K562 (cell line): Measurements from ENCODE around the gene CPSF2. TPM values are rescaled to one million over a fixed set of nuclear protein-coding genes. Genes with fewer than 3 reads are reported as not detected.

ENCODE experiments used
- ATAC-seq: fragments of 200-7000 bp; cut with Tn5 transposase; 3 replicates; pipeline ENCODE4 v1.9.1; 2020; ENCODE audit warnings: moderate library complexity
- Bru-seq: library from RNA; stranded (reverse); fragments of 400-500 nt; gene quantifications from one replicate; lab custom pipeline; 2021; lab: Mats Ljungman, UMichigan
- BruChase-seq, 2 experiments: library from RNA; stranded (reverse); fragments of 400-500 nt; gene quantifications; one replicate each; lab custom pipeline; 2021; lab: Mats Ljungman, UMichigan
- BruUV-seq: library from RNA; stranded (reverse); fragments of 400-500 nt; replicated peaks from 2 replicates; lab custom pipeline; 2021; lab: Mats Ljungman, UMichigan
- CTCF ChIA-PET: fragments of 300-600 bp; formaldehyde crosslinking; extraction: SDS; loops from one replicate; lab custom pipeline; 2021; ENCODE audit warnings: low intra/inter-chr PET ratio; lab: Yijun Ruan, JAX
- POLR2A ChIA-PET: fragments of 300-600, 350-650 bp; sonication (Branson Sonifier 250); formaldehyde crosslinking; extraction: SDS; loops from one replicate; lab custom pipeline; 2021; ENCODE audit warnings: antibody characterized with exemption, inconsistent platforms; lab: Yijun Ruan, JAX
- DNase-seq, 4 experiments: peaks; one replicate each; pipeline versions ENCODE4 v3.0.0 to v3.0.0-alpha.2; 2011 to 2018; ENCODE audit warnings: low spot score in 3 of 4, mixed read lengths in 3 of 4; ENCODE audit errors: extremely low read depth in 1 of 4
- FAIRE-seq: peaks from 2 replicates; lab custom pipeline; 2011; peaks lifted over from hg19 to GRCh38; lab: Jason Lieb, UNC
- H2AFZ ChIP-seq: 2 replicates; pipeline ENCODE4 v1.6.0; 2011; ENCODE audit warnings: low read depth, low read length, control low read depth, inconsistent platforms
- H3K27ac ChIP-seq: fragments of 200-600 bp; 3 replicates; pipeline ENCODE4 v1.8.0; 2011; ENCODE audit warnings: low read depth, mild to moderate bottlenecking, control low read depth, inconsistent platforms, low read length, moderate library complexity, mixed read lengths; ENCODE audit errors: extremely low read depth
- H3K27me3 ChIP-seq, 2 experiments: fragments of 300-600 bp in 1 of 2; 2 replicates in 1 of 2; 3 replicates in 1 of 2; pipeline versions ENCODE4 v1.6.0 to v1.8.0; 2011; ENCODE audit warnings: inconsistent platforms in 2 of 2, low read length in 2 of 2, mild to moderate bottlenecking in 1 of 2, mixed read lengths in 1 of 2, moderate library complexity in 1 of 2; ENCODE audit not compliant: control insufficient read depth in 2 of 2, insufficient read depth in 2 of 2
- H3K36me3 ChIP-seq: fragments of 300-600 bp; 3 replicates; pipeline ENCODE4 v1.8.0; 2011; ENCODE audit warnings: mild to moderate bottlenecking, low read length, inconsistent platforms; ENCODE audit not compliant: control insufficient read depth, insufficient read depth
- H3K4me1 ChIP-seq, 2 experiments: fragments of 200-600 bp in 1 of 2; replicated peaks in 1 of 2; 2 replicates in 1 of 2; 3 replicates in 1 of 2; pipeline versions ENCODE4 v1.5.1 to v1.8.0; 2011; ENCODE audit warnings: inconsistent platforms in 2 of 2, low read length in 2 of 2, mild to moderate bottlenecking in 1 of 2, mixed read lengths in 1 of 2, moderate library complexity in 1 of 2; ENCODE audit not compliant: control insufficient read depth in 2 of 2, insufficient read depth in 2 of 2
- H3K4me2 ChIP-seq: 2 replicates; pipeline ENCODE4 v1.6.1; 2011; ENCODE audit warnings: low read length, control low read depth, inconsistent platforms, mixed read lengths; ENCODE audit not compliant: insufficient read depth
- H3K4me3 ChIP-seq: fragments of 200-600 bp; sonication (generic), shearing (Covaris generic); 2 replicates; pipeline ENCODE4 v1.5.1; 2016; ENCODE audit warnings: control low read depth, inconsistent platforms
- H3K79me2 ChIP-seq: fragments of 200-600 bp; 3 replicates; pipeline ENCODE4 v1.8.0; 2011; ENCODE audit warnings: low read length, inconsistent platforms; ENCODE audit not compliant: control insufficient read depth, insufficient read depth
- H3K9ac ChIP-seq, 2 experiments: 2 replicates each; pipeline versions ENCODE4 v1.6.0 to v1.6.1; 2011; ENCODE audit warnings: low read depth in 2 of 2, low read length in 2 of 2, control low read depth in 1 of 2, inconsistent platforms in 1 of 2, mild to moderate bottlenecking in 1 of 2, mixed read lengths in 1 of 2; ENCODE audit not compliant: insufficient read depth in 1 of 2
- H3K9me1 ChIP-seq: one replicate; pipeline ENCODE4 v1.6.0; 2011; ENCODE audit warnings: inconsistent platforms, mild to moderate bottlenecking, low read length, moderate library complexity; ENCODE audit not compliant: control insufficient read depth, insufficient read depth
- H3K9me3 ChIP-seq: replicated peaks from 2 replicates; pipeline ENCODE4 v1.5.1; 2011; ENCODE audit warnings: low read depth, low read length, inconsistent platforms; ENCODE audit not compliant: control insufficient read depth, insufficient read depth
- H4K20me1 ChIP-seq: replicated peaks from 2 replicates; pipeline ENCODE4 v1.6.1; 2011; ENCODE audit warnings: low read length, inconsistent platforms, mixed read lengths; ENCODE audit not compliant: control insufficient read depth, insufficient read depth
- BRD4 ChIP-seq: fragments of 200-600 bp; sonication (generic); IDR thresholded peaks from 2 replicates; pipeline ENCODE4 v1.6.1; 2017; ENCODE audit warnings: inconsistent platforms
- CEBPB ChIP-seq: fragments of 450-650 bp; IDR thresholded peaks from 2 replicates; pipeline ENCODE4 v1.6.1; 2016; ENCODE audit warnings: missing genetic modification characterization, missing compliant biosample characterization
- CHAMP1 ChIP-seq: fragments of 450-650 bp; IDR thresholded peaks from 2 replicates; pipeline ENCODE4 v1.6.1; 2016; ENCODE audit warnings: mild to moderate bottlenecking
- GTF3C2 ChIP-seq: IDR thresholded peaks from 3 replicates; pipeline ENCODE4 v1.6.1; 2011; ENCODE audit warnings: borderline replicate concordance, mild to moderate bottlenecking, moderate library complexity; ENCODE audit not compliant: insufficient read length; ENCODE audit errors: extremely low read depth
- HDAC8 ChIP-seq: fragments of 450-650 bp; IDR thresholded peaks from 2 replicates; pipeline ENCODE4 v1.6.1; 2016; ENCODE audit warnings: mild to moderate bottlenecking, missing genetic modification characterization, moderate library complexity, missing compliant biosample characterization
- HMG20B ChIP-seq: fragments of 250-450 bp; sonication (Bioruptor Pico); IDR thresholded peaks from 2 replicates; pipeline ENCODE4 v1.5.0; 2021; ENCODE audit warnings: mild to moderate bottlenecking
- KLF6 ChIP-seq: fragments of 250-450 bp; sonication (Bioruptor Pico); IDR thresholded peaks from 2 replicates; pipeline ENCODE4 v1.4.0; 2020; ENCODE audit warnings: mild to moderate bottlenecking, moderate library complexity, borderline replicate concordance
- MEF2A ChIP-seq: IDR thresholded peaks from 2 replicates; pipeline ENCODE4 v1.6.1; 2011; ENCODE audit warnings: low read depth, mild to moderate bottlenecking, low read length, moderate library complexity; ENCODE audit not compliant: control insufficient read depth
- RBM15 ChIP-seq: fragments of 200-400 bp; formaldehyde crosslinking; IDR thresholded peaks from 2 replicates; pipeline ENCODE4 v1.6.1; 2018; ENCODE audit warnings: mild to moderate bottlenecking, low read length, moderate library complexity; ENCODE audit not compliant: insufficient read depth
- RCOR1 ChIP-seq, 2 experiments: IDR thresholded peaks; 2 replicates each; pipeline ENCODE4 v1.6.1; 2012; ENCODE audit warnings: low read depth in 2 of 2, low read length in 2 of 2, borderline replicate concordance in 1 of 2, improper control_type of control experiment in 1 of 2
- ZC3H8 ChIP-seq: fragments of 450-650 bp; IDR thresholded peaks from 2 replicates; pipeline ENCODE4 v1.6.1; 2017
- WGBS: fragments of 100-300 bp; shearing (Covaris generic); methylation state at CpG from one replicate; pipeline ENCODE4 v1.1.6; 2016; ENCODE audit warnings: low coverage, mixed read lengths; ENCODE audit not compliant: insufficient coverage; ENCODE audit errors: missing lambda C conversion rate; 5-methylcytosine and 5-hydroxymethylcytosine counted together
- in situ Hi-C: fragments of 300-500 bp; cut with MboI; formaldehyde crosslinking; loops from 4 replicates; pipeline ENCODE4 v1.15.0; 2018; ENCODE audit warnings: inconsistent platforms, mixed read lengths
- intact Hi-C: fragments of 100-400 bp; cut with micrococcal nuclease; formaldehyde crosslinking; loops from 2 replicates; pipeline ENCODE4 v1.14.2; 2022
- long read RNA-seq, 3 experiments: library from polyadenylated mRNA in 2 of 3; library from RNA in 1 of 3; unstranded in 2 of 3; stranded (forward) in 1 of 3; transcript quantifications; one replicate each; pipeline ENCODE4 v2.0.0, GENCODE V29; 2019 to 2022
- polyA minus RNA-seq, 3 experiments: library from RNA; depleted of rRNA, polyadenylated mRNA; stranded (reverse); fragments of >200 nt; gene quantifications; 2 replicates each; pipeline ENCODE4 v1.2.3, GENCODE V29; 2011
- polyA plus RNA-seq, 8 experiments: library from polyadenylated mRNA; depleted of rRNA in 4 of 8; stranded (reverse) in 5 of 8; unstranded in 3 of 8; fragments of >200 nt; fragmentation: Nextera tagmentation in 2 of 8; fragmentation: Illumina TruSeq in 1 of 8; extraction: Ambion mirVana in 2 of 8; extraction: Trizol in 1 of 8; gene quantifications; 2 replicates each; pipeline versions ENCODE4 v1.2.1 to v1.2.3, GENCODE V29; 2011 to 2014; ENCODE audit warnings: inconsistent platforms in 1 of 8, missing spikeins in 1 of 8
- total RNA-seq, 7 experiments: library from RNA; depleted of rRNA in 6 of 7; stranded (reverse); fragments of >200 nt in 6 of 7; fragmentation: Illumina TruSeq in 2 of 7; extraction: Trizol in 2 of 7; gene quantifications; 2 replicates each; pipeline versions ENCODE4 v1.2.1 to v1.2.3, GENCODE V29; 2011 to 2021; ENCODE audit warnings: low replicate concordance in 1 of 7

CPSF2 gene
- total RNA-seq (2011; cell fraction: chromatin; rRNA removed; ENCODE audit: low replicate concordance): 11.5 and 30.0 TPM in 2 replicates
- total RNA-seq (2011; cell fraction: nucleolus; rRNA removed): 10.8 and 12.0 TPM in 2 replicates
- total RNA-seq (2011; cell fraction: nucleoplasm; rRNA removed): 15.5 and 23.5 TPM in 2 replicates
- 40.6 and 41.9 TPM in 2 replicates for total RNA-seq (2014; rRNA removed)
- 71.3 and 77.7 TPM in 2 replicates for total RNA-seq (2014; rRNA removed; fragmentation: Illumina TruSeq; extraction: Trizol)
- total RNA-seq (2015; rRNA removed; fragmentation: Illumina TruSeq; extraction: Trizol): 65.3 and 68.8 TPM in 2 replicates
- 65.4 and 67.8 TPM in 2 replicates for total RNA-seq (2021)
- polyA plus RNA-seq (2011; rRNA removed): 32.1 and 48.0 TPM in 2 replicates
- polyA plus RNA-seq (2011; cell fraction: cytosol; rRNA removed): 5.3 and 9.8 TPM in 2 replicates
- 6.2 and 8.8 TPM in 2 replicates for polyA plus RNA-seq (2011; cell fraction: nucleus; rRNA removed)
- polyA plus RNA-seq (2012): 23.7 and 72.5 TPM in 2 replicates
- 40.5 and 55.9 TPM in 2 replicates for polyA plus RNA-seq (2014; fragmentation: Illumina TruSeq; extraction: Trizol)
- 10 to 100 TPM; 20.8 to 25.9 TPM for polyA plus RNA-seq (2014; fragmentation: Nextera tagmentation; extraction: Ambion mirVana)
- polyA plus RNA-seq (2014; rRNA removed): 39.1 and 49.0 TPM in 2 replicates
- polyA minus RNA-seq (2011; rRNA and poly(A)+ RNA removed): 55.1 and 56.3 TPM in 2 replicates
- 20.3 and 29.9 TPM in 2 replicates for polyA minus RNA-seq (2011; cell fraction: cytosol; rRNA and poly(A)+ RNA removed)
- 11.8 and 12.7 TPM in 2 replicates for polyA minus RNA-seq (2011; cell fraction: nucleus; rRNA and poly(A)+ RNA removed)
- Bru-seq, nascent RNA: percentile 77 among the genes with signal in this experiment
- percentile 78 among the genes with signal in this experiment for BruChase-seq, experiment 1, labeled RNA remaining after a 2-hour chase
- BruChase-seq, experiment 2, labeled RNA remaining after a 6-hour chase: percentile 81 among the genes with signal in this experiment
- long read RNA-seq, experiment 1, full-length matches to known transcripts: 18 of 77 reads
- long read RNA-seq, experiment 1, partial matches to known transcripts: 31 of 77 reads
- long read RNA-seq, experiment 1, other reads (novel, unspliced or antisense): 28 of 77 reads
- long read RNA-seq, experiment 2, partial matches to known transcripts: 16 of 64 reads
- long read RNA-seq, experiment 2, other reads (novel, unspliced or antisense): 48 of 64 reads
- long read RNA-seq, experiment 3, full-length matches to known transcripts: 12 of 37 reads
- long read RNA-seq, experiment 3, partial matches to known transcripts: 18 of 37 reads
- long read RNA-seq, experiment 3, other reads (novel, unspliced or antisense): 7 of 37 reads

GRCh38 chr14:92121670-92122350 lies at the start of gene CPSF2, which contains the start of gene NDUFB1:
CPSF2 (plus strand) TSS chr14:92121969; CDS start chr14:92130985, 9,016 bp downstream.
NDUFB1 (minus strand) TSS chr14:92121706; CDS start chr14:92117637, 4,069 bp downstream.
- ATAC-seq (peak; percentile 92), FAIRE-seq (no peak), DNase-seq (peak; percentile 81 to 89 (median 84))
- Histone ChIP-seq H3K27me3 (no peaks in the 10 kb centered on the region), H3K4me2 (peak within 1 kb of the TSS; percentile 93), H3K9me3 (no peaks in the 10 kb centered on the region), H3K9me1 (no peaks in the 10 kb centered on the region), H3K4me3 (peak within 1 kb of the TSS; percentile 95), H3K4me1 (peaks cover 10 to 12% of the 10 kb centered on the region in 2 experiments; a peak in 4 of 5 replicates), H3K9ac (peak within 1 kb of the TSS; percentile 99 to 100), H3K36me3 (peaks cover 58% of the 10 kb centered on the region), H4K20me1 (no peaks in the 10 kb centered on the region), H3K79me2 (peaks cover 60% of the 10 kb centered on the region), H2AFZ (peak within 1 kb of the TSS; percentile 99), H3K27ac (peak within 1 kb of the TSS; percentile 99)
- POLR2A ChIA-PET: interaction anchor here (0.6 to 4.1 kb wide), 10 partner anchors 11 to 757 kb away, joined by 3 to 47 read pairs (median 5); partner anchors contain the start of genes ATXN3 and TRIP11
- TSS peak; percentile 62 for BruUV-seq
- CTCF ChIA-PET: no interaction called here
- intact Hi-C loops: no loop called here
- 0% methylated on average over 20 of the region's 55 CpGs for WGBS
- in situ Hi-C loops: no loop called here
- TF ChIP-seq CHAMP1: no peak
- no peak for TF ChIP-seq RBM15
- TF ChIP-seq ZC3H8: no peak
- no peak for TF ChIP-seq KLF6 (CRISPR knock-in tag)
- TF ChIP-seq RCOR1 (IDR thresholded peaks at IDR 0.05; ENCODE audit: borderline replicate concordance in 1 of 2, low read depth in 2 of 2, low read length in 2 of 2): no peak
- TF ChIP-seq BRD4: peak; percentile 99
- no peak for TF ChIP-seq MEF2A
- TF ChIP-seq HDAC8 (tag): no peak
- TF ChIP-seq GTF3C2: no peak
- TF ChIP-seq HMG20B (CRISPR knock-in tag): no peak
- no peak for TF ChIP-seq CEBPB (tag)
